OCI-LY7 (cell line): ENCODE results near the gene GRB7. TPM values are rescaled to one million over a fixed set of nuclear protein-coding genes. Genes with fewer than 3 reads are reported as not detected.
"Not testable (repeated sequence)": the region's sequence is repeated elsewhere in the genome, so short reads cannot be mapped to it uniquely, and the experiment has no call there.

Source experiments
- BruUV-seq: library from RNA; stranded (reverse); fragments of 400-500 nt; replicated peaks from 2 replicates; lab custom pipeline; 2021; lab: Mats Ljungman, UMichigan
- CTCF ChIA-PET: fragments of 300-600 bp; sonication (Branson Sonifier 250); formaldehyde crosslinking; loops from one replicate; lab custom pipeline; 2022; ENCODE audit warnings: antibody characterized with exemption; ENCODE audit not compliant: unreplicated experiment; lab: Charles Lee
- POLR2A ChIA-PET: fragments of 300-600 bp; sonication (Branson Sonifier 250); formaldehyde crosslinking; loops from one replicate; lab custom pipeline; 2022; ENCODE audit warnings: antibody characterized with exemption; lab: Charles Lee
- DNase-seq: peaks from one replicate; pipeline ENCODE4 v3.0.0-alpha.2; 2015; ENCODE audit warnings: low spot score
- H2AFZ ChIP-seq: fragments of 200-600 bp; sonication (generic), shearing (Covaris generic); 2 replicates; pipeline ENCODE4 v1.6.1; 2014; ENCODE audit warnings: mild to moderate bottlenecking, antibody characterized with exemption, low read length, moderate library complexity
- H3K27ac ChIP-seq: fragments of 200-600 bp; sonication (generic); 2 replicates; pipeline ENCODE4 v1.5.1; 2014; ENCODE audit warnings: mixed run types, low read depth, mild to moderate bottlenecking, moderate library complexity, low read length, inconsistent platforms; ENCODE audit not compliant: poor library complexity, severe bottlenecking
- H3K36me3 ChIP-seq: fragments of 200-600 bp; sonication (generic); 2 replicates; pipeline ENCODE4 v1.6.1; 2014; ENCODE audit warnings: mild to moderate bottlenecking, antibody characterized with exemption, low read length, moderate library complexity, mixed read lengths; ENCODE audit not compliant: insufficient read depth
- H3K4me1 ChIP-seq: fragments of 200-600 bp; sonication (generic); 2 replicates; pipeline ENCODE4 v1.5.1; 2014; ENCODE audit warnings: mild to moderate bottlenecking, low read length; ENCODE audit not compliant: insufficient read depth, poor library complexity, severe bottlenecking
- H3K4me2 ChIP-seq: fragments of 200-600 bp; sonication (generic); 2 replicates; pipeline ENCODE4 v1.6.1; 2014; ENCODE audit warnings: mild to moderate bottlenecking, low read length
- H3K4me3 ChIP-seq: fragments of 200-600 bp; sonication (generic); 2 replicates; pipeline ENCODE4 v1.5.1; 2014; ENCODE audit warnings: mild to moderate bottlenecking, low read depth, low read length; ENCODE audit not compliant: poor library complexity, severe bottlenecking
- H3K79me2 ChIP-seq: fragments of 200-600 bp; sonication (generic); 2 replicates; pipeline ENCODE4 v1.6.1; 2016; ENCODE audit warnings: low read depth, mild to moderate bottlenecking, low read length, moderate library complexity, mixed read lengths; ENCODE audit not compliant: insufficient read depth
- H3K9me2 ChIP-seq: fragments of 200-600 bp; sonication (generic); 2 replicates; pipeline ENCODE4 v1.6.1; 2016; ENCODE audit warnings: mild to moderate bottlenecking, low read length, mixed read lengths; ENCODE audit not compliant: insufficient read depth
- H3K9me3 ChIP-seq: fragments of 200-600 bp; sonication (generic); 2 replicates; pipeline ENCODE4 v1.6.1; 2014; ENCODE audit warnings: mild to moderate bottlenecking, mixed run types, low read length, mixed read lengths
- H4K20me1 ChIP-seq: fragments of 200-600 bp; sonication (generic); 2 replicates; pipeline ENCODE4 v1.6.1; 2014; ENCODE audit warnings: mild to moderate bottlenecking, antibody characterized with exemption, low read length, moderate library complexity, mixed read lengths; ENCODE audit not compliant: insufficient read depth
- EZH2phosphoT487 ChIP-seq: fragments of 200-600 bp; sonication (generic); IDR thresholded peaks from 2 replicates; pipeline ENCODE4 v1.6.1; 2018; ENCODE audit warnings: low read depth, borderline replicate concordance, mild to moderate bottlenecking, mixed run types, antibody characterized with exemption, low read length, moderate library complexity, mixed read lengths
- intact Hi-C: fragments of 100-400 bp; cut with micrococcal nuclease; formaldehyde crosslinking; loops from one replicate; pipeline ENCODE4 v1.10.0; 2022; ENCODE audit not compliant: unreplicated experiment
- total RNA-seq, 2 experiments: library from RNA; depleted of rRNA in 1 of 2; stranded (reverse); fragments of >200 nt in 1 of 2; shearing (Covaris generic) in 1 of 2; gene quantifications; 2 replicates each; pipeline ENCODE4 v1.2.3, GENCODE V29; 2014 to 2022
- TF ChIP-seq, protein P1 (sequence below): fragments of 200-600 bp; sonication (generic); conservative IDR thresholded peaks from 2 replicates; pipeline ENCODE4 v1.5.1; 2014; ENCODE audit warnings: mild to moderate bottlenecking, antibody characterized with exemption, low read length, moderate library complexity, mixed read lengths

The GRB7 gene
- total RNA-seq, 2 experiments from 2014 or later = 0.25 TPM; not detected in 1

DNA sequence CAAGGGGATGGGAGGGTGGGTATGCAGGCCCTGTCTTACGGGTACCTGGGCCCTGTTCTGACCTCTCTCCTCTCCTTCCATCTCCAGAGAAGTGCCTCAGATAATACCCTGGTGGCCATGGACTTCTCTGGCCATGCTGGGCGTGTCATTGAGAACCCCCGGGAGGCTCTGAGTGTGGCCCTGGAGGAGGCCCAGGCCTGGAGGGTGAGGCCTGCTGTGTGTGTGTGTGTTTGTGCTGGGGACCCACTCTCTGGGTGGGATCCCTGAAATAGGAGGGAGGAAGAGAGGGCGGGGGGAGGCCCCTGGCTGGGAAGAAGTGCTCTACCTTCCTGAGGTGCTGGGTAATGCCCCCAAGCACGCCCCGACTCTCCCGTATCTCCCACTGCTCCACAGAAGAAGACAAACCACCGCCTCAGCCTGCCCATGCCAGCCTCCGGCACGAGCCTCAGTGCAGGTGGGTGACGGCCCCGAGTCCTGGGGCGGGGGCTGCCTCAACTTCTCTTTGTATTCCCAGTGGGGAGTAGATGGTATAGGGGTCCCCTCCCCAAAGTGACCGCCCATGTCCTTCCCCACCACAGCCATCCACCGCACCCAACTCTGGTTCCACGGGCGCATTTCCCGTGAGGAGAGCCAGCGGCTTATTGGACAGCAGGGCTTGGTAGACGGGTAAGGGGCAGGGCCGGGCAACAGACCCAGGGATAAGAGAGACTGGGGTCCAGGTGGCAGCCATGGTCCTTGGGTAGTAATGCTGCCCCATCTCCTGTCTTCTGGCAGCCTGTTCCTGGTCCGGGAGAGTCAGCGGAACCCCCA lies 7.8 kb downstream of the GRB7 start:
- DNase-seq = no peak

DNA sequence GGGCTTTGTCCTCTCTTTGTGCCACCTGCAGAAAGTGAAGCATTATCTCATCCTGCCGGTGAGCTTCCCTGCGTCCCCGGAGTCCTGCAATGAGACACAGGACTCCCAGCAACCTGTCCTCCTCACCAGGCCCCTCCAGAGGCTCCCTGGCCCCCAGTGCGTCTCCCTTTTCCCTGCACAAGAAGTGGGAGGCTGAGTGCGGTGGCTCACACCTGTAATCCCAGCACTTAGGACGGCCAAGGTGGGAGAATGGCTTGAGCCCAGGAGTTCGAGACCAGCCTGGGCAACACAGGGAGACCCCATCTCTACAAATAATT lies 8.4 kb downstream of the GRB7 start:
- H3K4me3 ChIP-seq = no peak overlapping the region
- CTCF ChIA-PET = no interaction called here

More for the DNA sequence above, 7.8 kb downstream of the GRB7 start:
- Histone ChIP-seq H3K4me3 (no peak overlapping the region), H3K9me3 (no peaks in the 10 kb centered on the region), H3K4me2 (no peak overlapping the region), H3K36me3 (no peaks in the 10 kb centered on the region), H3K79me2 (no peaks in the 10 kb centered on the region), H3K4me1 (peaks cover 3% of the 10 kb centered on the region), H4K20me1 (no peaks in the 10 kb centered on the region), H3K9me2 (no peaks in the 10 kb centered on the region), H3K27ac (no peak overlapping the region), H2AFZ (no peak overlapping the region)
- POLR2A ChIA-PET = no interaction called here
- no peak for TF ChIP-seq EZH2phosphoT487
- BruUV-seq = no TSS peak
- intact Hi-C loops = no loop called here
- CTCF ChIA-PET = interaction anchor here (0.6 kb wide), 1 partner anchor 32 kb away, joined by 3 read pairs; no protein-coding TSS in a partner anchor

DNA sequence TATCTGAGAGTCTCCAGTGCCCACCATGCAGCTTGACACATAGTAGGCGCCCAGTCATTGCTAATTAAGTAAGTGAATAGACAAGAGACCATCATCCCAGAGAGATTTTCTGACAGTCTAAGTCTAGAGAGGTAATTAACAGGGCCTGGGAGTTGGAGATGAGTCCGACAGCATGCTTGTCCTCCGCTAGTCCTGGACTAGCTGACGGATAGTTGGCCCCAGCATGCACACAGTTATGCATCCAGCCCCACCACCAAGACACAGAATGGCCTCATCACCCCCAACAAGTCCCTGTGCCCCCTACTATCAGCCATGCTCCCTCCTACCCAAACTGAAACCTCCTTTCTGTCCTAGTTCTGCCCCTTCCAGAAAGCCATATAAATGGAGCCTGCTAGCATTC lies 10.0 kb downstream of the GRB7 start:
- H3K9me3 ChIP-seq = no peaks in the 10 kb centered on the region
- DNase-seq = no peak
- H4K20me1 ChIP-seq = no peaks in the 10 kb centered on the region
- no peaks in the 10 kb centered on the region for H3K9me2 ChIP-seq
- H3K4me2 ChIP-seq = no peak overlapping the region
- H2AFZ ChIP-seq = no peak overlapping the region
- BruUV-seq = no TSS peak
- TF ChIP-seq, protein P1, sequence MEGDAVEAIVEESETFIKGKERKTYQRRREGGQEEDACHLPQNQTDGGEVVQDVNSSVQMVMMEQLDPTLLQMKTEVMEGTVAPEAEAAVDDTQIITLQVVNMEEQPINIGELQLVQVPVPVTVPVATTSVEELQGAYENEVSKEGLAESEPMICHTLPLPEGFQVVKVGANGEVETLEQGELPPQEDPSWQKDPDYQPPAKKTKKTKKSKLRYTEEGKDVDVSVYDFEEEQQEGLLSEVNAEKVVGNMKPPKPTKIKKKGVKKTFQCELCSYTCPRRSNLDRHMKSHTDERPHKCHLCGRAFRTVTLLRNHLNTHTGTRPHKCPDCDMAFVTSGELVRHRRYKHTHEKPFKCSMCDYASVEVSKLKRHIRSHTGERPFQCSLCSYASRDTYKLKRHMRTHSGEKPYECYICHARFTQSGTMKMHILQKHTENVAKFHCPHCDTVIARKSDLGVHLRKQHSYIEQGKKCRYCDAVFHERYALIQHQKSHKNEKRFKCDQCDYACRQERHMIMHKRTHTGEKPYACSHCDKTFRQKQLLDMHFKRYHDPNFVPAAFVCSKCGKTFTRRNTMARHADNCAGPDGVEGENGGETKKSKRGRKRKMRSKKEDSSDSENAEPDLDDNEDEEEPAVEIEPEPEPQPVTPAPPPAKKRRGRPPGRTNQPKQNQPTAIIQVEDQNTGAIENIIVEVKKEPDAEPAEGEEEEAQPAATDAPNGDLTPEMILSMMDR = no peak
- no peak for TF ChIP-seq EZH2phosphoT487
- peaks cover 12% of the 10 kb centered on the region for H3K4me1 ChIP-seq
- no peak overlapping the region for H3K4me3 ChIP-seq
- H3K79me2 ChIP-seq = no peaks in the 10 kb centered on the region
- no peak overlapping the region for H3K27ac ChIP-seq
- ChIA-PET POLR2A (no interaction called here), CTCF (no interaction called here)
- intact Hi-C loops = no loop called here
- H3K36me3 ChIP-seq = no peaks in the 10 kb centered on the region

More for the DNA sequence above, 8.4 kb downstream of the GRB7 start:
- intact Hi-C loops = no loop called here
- H3K9me3 ChIP-seq = no peaks in the 10 kb centered on the region
- no peak overlapping the region for H2AFZ ChIP-seq
- H3K36me3 ChIP-seq = no peaks in the 10 kb centered on the region
- H3K4me1 ChIP-seq = no peaks in the 10 kb centered on the region
- no peaks in the 10 kb centered on the region for H4K20me1 ChIP-seq
- no TSS peak for BruUV-seq
- TF ChIP-seq, protein P1 = no peak
- no peak overlapping the region for H3K4me2 ChIP-seq
- no peak for DNase-seq
- POLR2A ChIA-PET = no interaction called here
- H3K79me2 ChIP-seq = no peaks in the 10 kb centered on the region
- no peaks in the 10 kb centered on the region for H3K9me2 ChIP-seq
- no peak overlapping the region for H3K27ac ChIP-seq

DNA sequence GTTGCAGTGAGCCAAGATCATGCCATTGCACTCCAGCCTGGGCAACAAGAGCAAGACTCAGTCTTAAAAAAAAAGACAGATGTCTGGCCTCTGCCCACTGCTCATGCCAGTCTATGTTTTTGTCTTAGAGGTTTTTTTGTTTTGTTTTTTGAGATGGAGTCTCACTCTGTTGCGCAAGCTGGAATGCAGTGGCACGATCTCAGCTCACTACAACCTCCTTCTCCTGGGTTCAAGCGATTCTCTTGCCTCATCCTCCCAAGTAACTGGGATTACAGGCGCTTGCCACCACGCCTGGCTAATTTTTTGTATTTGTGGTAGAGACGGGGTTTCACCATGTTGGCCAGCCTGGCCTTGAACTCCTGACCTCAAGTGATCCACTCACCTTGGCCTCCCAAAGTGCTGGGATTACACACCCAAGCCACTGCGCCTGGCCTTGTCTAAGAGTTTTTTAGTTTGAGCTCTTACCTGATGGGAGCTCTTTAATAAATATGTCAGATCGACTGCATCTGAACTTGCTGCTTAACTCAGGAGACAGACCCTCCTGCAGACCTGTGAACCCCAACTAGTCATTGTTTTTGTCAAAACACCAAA lies 10.8 kb downstream of the GRB7 start:
- H3K4me3 ChIP-seq, DNase-seq, H3K9me3 ChIP-seq, H3K79me2 ChIP-seq, H3K27ac ChIP-seq, H3K9me2 ChIP-seq, intact Hi-C loops, H3K4me2 ChIP-seq, H2AFZ ChIP-seq, BruUV-seq, H3K36me3 ChIP-seq, CTCF ChIA-PET, H4K20me1 ChIP-seq: not testable (repeated sequence)
- POLR2A ChIA-PET = interaction anchor here (0.7 kb wide), 1 partner anchor 77 kb away, joined by 3 read pairs; no protein-coding TSS in a partner anchor
- peaks cover 20% of the 10 kb centered on the region for H3K4me1 ChIP-seq
